Measurements from ENCODE around the gene MYL11. TPM values are rescaled to one million over a fixed set of nuclear protein-coding genes. Genes with fewer than 3 reads are reported as not detected.

MYL11 gene
- total RNA-seq, 2 donors from 2014 or later: 0.81 TPM; not detected in 1

GRCh38 chr16:30416047-30416603, 41.5 kb downstream of the MYL11 start:
- H3K36me3 ChIP-seq: peaks cover 9% of the 10 kb centered on the region
- ATAC-seq (ENCODE audit: insufficient number of reproducible peaks, low FRiP score, low read depth) (no peak), DNase-seq (ENCODE audit: low spot score) (no peak)
- TF ChIP-seq CTCF (IDR thresholded peaks at IDR 0.05): no peak
- no peak overlapping the region for H3K27ac ChIP-seq
- H3K4me3 ChIP-seq: no peak overlapping the region
- peaks cover 4 to 14% of the 10 kb centered on the region in 2 donors for H3K4me1 ChIP-seq (ENCODE audit: control insufficient read depth in 1 of 2, low read depth in 2 of 2)
- H3K27me3 ChIP-seq (replicated peaks; ENCODE audit: insufficient read depth): no peaks in the 10 kb centered on the region
- H3K9me3 ChIP-seq: no peaks in the 10 kb centered on the region

- H3K36me3 ChIP-seq: peaks cover 5% of the 10 kb centered on the region
- ATAC-seq (ENCODE audit: insufficient number of reproducible peaks, low FRiP score, low read depth): no peak
- H3K27me3 ChIP-seq (replicated peaks; ENCODE audit: insufficient read depth): no peaks in the 10 kb centered on the region
- peak overlapping the region; percentile 34 to 49 for H3K27ac ChIP-seq
- no peak for DNase-seq (ENCODE audit: low spot score)
- H3K9me3 ChIP-seq: no peaks in the 10 kb centered on the region
- peak overlapping the region; percentile 68 for H3K4me3 ChIP-seq
- TF ChIP-seq CTCF (IDR thresholded peaks at IDR 0.05): no peak
- H3K4me1 ChIP-seq (ENCODE audit: control insufficient read depth in 1 of 2, low read depth in 2 of 2): peaks cover 4 to 14% of the 10 kb centered on the region in 2 donors
Measured at GRCh38 chr16:30416624-30417528, 42.3 kb downstream of the MYL11 start.

- DNase-seq (ENCODE audit: low spot score) (peak; percentile 15), ATAC-seq (ENCODE audit: insufficient number of reproducible peaks, low FRiP score, low read depth) (no peak)
- H3K36me3 ChIP-seq: peaks cover 4% of the 10 kb centered on the region
- peak overlapping the region; percentile 68 for H3K4me3 ChIP-seq
- H3K4me1 ChIP-seq (ENCODE audit: control insufficient read depth in 1 of 2, low read depth in 2 of 2): peaks cover 4 to 14% of the 10 kb centered on the region in 2 donors
- peak overlapping the region; percentile 34 to 49 for H3K27ac ChIP-seq
- peak; percentile 23 for TF ChIP-seq CTCF (IDR thresholded peaks at IDR 0.05)
- no peaks in the 10 kb centered on the region for H3K27me3 ChIP-seq (replicated peaks; ENCODE audit: insufficient read depth)
- no peaks in the 10 kb centered on the region for H3K9me3 ChIP-seq
Measured at GRCh38 chr16:30417529-30418349, 43.1 kb downstream of the MYL11 start.

- Histone ChIP-seq H3K27ac (peak overlapping the region; percentile 27 to 34), H3K9me3 (no peaks in the 10 kb centered on the region), H3K4me3 (peak overlapping the region; percentile 68), H3K27me3 (replicated peaks; ENCODE audit: insufficient read depth) (no peaks in the 10 kb centered on the region), H3K4me1 (ENCODE audit: control insufficient read depth in 1 of 2, low read depth in 2 of 2) (peaks cover 4 to 14% of the 10 kb centered on the region in 2 donors), H3K36me3 (peaks cover 4% of the 10 kb centered on the region)
- DNase-seq (ENCODE audit: low spot score) (no peak), ATAC-seq (ENCODE audit: insufficient number of reproducible peaks, low FRiP score, low read depth) (no peak)
- TF ChIP-seq CTCF (IDR thresholded peaks at IDR 0.05): no peak
Measured at GRCh38 chr16:30418350-30419181, 44.0 kb downstream of the MYL11 start.

All from thoracic aorta (tissue), 2 donors.